ENCODE data around the gene DKC1.

- TF ChIP-seq, protein P1, sequence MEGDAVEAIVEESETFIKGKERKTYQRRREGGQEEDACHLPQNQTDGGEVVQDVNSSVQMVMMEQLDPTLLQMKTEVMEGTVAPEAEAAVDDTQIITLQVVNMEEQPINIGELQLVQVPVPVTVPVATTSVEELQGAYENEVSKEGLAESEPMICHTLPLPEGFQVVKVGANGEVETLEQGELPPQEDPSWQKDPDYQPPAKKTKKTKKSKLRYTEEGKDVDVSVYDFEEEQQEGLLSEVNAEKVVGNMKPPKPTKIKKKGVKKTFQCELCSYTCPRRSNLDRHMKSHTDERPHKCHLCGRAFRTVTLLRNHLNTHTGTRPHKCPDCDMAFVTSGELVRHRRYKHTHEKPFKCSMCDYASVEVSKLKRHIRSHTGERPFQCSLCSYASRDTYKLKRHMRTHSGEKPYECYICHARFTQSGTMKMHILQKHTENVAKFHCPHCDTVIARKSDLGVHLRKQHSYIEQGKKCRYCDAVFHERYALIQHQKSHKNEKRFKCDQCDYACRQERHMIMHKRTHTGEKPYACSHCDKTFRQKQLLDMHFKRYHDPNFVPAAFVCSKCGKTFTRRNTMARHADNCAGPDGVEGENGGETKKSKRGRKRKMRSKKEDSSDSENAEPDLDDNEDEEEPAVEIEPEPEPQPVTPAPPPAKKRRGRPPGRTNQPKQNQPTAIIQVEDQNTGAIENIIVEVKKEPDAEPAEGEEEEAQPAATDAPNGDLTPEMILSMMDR (IDR thresholded peaks at IDR 0.05; ENCODE audit: low read depth, low read length, poor library complexity, severe bottlenecking), result no peak
- no peak for TF ChIP-seq EZH2phosphoT487 (IDR thresholded peaks at IDR 0.05; ENCODE audit: borderline replicate concordance, low read length)
Measured at GRCh38 chrX:154818916-154819770, 56.5 kb downstream of the DKC1 start.
